ENCODE results near the gene CACYBP.
A peak's percentile ranks its signal among the peaks of the same experiment; 100 is the strongest.

CACYBP gene

GRCh38 chr1:174975764-174976163, 24.0 kb upstream of the CACYBP start:
- no peak for DNase-seq

GRCh38 chr1:174976436-174977108, 23.2 kb upstream of the CACYBP start:
- DNase-seq: no peak

- DNase-seq: peak; percentile 41
These were observed 16.6 kb upstream of the CACYBP start for GRCh38 chr1:174982971-174983689.

GRCh38 chr1:174984952-174985351, 14.8 kb upstream of the CACYBP start:
- DNase-seq: no peak

DNA sequence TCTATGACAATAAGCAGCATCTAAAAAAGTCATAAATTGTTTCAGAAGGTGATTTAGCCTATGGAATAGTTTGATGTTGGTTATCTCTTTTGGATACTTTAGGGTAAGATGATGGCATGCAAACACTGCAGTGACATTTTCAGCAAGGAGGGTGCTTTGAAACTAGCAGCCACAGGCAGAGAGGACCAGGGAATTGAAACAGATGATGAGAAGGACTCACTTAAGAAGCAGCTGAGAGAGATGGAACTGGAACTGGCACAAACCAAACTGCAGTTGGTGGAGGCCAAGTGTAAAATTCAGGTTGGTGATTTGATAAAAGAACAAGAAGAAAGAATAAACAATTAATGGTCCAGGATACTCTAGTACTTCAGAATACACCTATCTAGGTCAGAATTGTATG, 11.2 kb upstream of the CACYBP start:
- no peak for DNase-seq

GRCh38 chr1:174988986-174989385, 10.8 kb upstream of the CACYBP start:
- DNase-seq: no peak

DNA sequence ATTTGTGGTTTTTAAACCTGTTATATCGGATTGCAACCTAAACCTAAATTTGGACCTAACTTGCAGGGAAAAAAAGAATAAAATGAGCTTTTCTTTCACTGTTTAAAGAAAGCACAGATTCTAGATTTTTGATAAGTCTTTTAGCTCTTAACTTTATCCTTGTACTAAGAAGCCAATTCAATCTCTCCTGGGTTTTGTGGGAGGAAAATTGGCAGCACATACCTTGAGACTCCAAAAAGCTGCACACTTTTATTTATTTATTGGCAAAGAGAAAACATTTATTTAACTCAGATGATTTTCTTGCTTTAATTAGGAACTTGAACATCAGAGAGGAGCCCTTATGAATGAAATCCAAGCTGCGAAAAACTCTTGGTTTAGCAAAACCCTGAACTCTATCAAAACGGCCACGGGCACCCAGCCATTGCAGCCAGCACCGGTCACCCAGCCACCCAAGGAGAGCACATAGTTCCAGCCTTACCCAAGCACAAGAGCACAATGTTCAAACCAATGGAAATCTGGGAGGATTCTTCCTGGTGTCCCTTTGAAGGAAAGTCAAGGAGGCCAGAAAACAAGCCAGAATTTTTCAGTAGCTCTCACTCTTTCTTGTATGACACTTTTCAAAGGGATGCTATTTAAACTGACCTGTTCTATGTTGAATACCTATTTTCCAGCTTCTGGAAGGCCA, 10.1 kb upstream of the CACYBP start:
- no peak for DNase-seq

- DNase-seq: no peak
These were observed 9.3 kb upstream of the CACYBP start for GRCh38 chr1:174990382-174990999.

- no peak for DNase-seq
These were observed 8.3 kb upstream of the CACYBP start for GRCh38 chr1:174991473-174991872.

GRCh38 chr1:174995121-174995520, 4.6 kb upstream of the CACYBP start:
- DNase-seq: no peak

- no peak for DNase-seq
These were observed 3.8 kb upstream of the CACYBP start for GRCh38 chr1:174995916-174996315.

DNA sequence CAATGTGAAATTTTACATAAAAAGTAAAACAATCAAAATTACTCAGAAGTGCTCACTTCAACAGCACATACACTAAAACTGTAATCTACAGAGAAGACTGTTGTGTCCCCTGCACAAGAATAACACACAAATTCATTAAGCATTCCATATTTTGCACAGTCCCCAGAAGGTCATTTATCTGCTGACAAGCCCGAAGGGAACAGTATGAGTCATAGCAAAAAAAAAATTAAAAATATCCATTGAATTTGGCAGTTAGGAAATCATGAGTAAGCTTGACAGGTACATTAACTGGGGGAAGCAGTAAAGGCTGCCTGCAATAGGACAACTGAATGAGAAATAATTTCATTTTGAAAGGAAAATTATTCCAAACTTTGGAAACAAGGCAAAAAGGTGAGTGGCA, 3.3 kb upstream of the CACYBP start:
- DNase-seq: no peak

- no peak for DNase-seq
These were observed 2.7 kb upstream of the CACYBP start for GRCh38 chr1:174997041-174997440.

DNA sequence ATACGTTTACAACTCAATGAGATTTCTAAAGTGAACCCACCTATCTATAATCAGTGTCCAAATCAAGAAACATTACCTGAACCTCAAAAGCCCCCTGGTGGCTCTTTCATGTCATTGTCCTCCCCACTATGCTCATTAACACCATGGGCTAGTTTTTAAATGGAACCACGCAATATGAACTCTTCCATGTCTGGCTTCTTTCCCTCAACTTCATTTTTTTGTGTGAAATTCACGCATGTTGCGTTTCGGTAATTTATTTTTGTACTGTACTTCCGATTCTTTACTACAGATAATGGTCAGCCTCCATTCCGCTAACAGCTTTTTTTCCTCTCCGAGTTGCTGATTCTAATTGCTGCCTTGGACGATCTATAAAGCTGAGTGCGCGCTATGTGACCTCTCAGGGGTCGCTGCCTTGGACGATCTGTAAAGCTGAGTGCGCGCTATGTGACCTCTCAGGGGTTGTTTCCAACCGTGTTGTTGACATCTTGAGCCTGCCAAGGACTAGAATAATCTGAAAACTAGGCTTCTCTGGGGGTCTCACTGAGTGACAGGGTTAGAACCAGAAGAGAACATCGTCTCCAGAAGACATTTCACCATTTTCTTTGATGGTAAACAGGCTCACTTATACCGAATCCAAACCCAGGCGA, 1.1 kb upstream of the CACYBP start:
- DNase-seq: peak; percentile 81

DNA sequence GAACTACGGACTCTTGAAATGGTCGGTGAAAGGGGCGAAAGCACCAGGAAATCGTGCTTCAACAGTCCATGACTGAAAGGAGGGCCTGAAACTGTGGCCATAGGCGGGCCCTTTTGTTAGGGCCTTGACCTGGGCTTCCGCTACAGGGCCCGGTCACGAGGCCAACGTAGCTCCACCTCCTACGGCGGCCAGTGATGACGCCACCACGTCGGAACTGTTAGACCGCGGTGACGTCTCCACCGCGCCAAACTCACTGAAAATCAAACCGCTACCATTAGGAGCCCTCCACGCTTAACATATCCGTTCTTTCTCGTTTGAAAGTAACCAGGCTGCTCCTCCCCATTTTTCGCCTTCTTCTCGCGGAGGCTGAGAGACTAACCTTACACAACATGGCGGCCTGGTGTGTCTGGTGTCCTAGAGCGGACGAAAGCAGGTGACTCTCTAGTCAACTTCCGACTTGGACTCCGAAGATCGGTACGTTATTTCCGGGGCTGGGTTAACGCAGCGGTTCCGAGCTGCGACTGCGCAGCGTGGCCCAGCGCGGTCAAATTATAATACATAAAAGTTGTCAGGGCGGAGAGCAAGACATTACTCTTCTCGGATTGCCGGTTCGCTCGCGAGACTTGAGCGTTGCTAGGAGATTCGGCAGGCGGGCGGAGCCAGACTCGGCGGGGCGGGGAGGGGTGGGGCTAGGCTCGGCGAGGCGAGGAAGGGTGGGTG, 371 bp upstream of the CACYBP start:
- DNase-seq: peak; percentile 99

DNA sequence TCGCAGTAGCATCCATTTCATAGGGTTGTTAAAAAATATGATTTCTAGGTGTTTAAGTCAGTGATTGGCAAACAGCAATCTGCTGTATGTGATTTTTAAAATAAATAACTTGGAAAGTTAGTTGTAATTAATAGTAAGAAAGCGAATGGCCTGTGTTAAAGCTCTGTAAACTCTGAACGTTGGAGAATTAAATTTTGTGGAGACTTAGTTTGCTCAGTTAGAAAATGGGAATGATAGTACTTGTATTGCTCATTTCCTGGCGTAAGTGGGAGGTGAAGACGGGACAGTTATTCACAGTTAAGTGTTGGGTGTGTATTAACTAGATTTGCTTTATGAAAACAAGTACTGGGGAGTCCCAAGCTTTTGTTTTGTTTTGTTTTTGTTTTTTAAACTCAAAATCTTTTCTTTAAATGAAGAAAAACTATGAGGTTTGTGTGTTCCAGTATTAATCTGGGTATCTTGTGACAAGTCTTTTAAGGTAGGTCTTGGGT, 995 bp downstream of the CACYBP start:
- DNase-seq: no peak

GRCh38 chr1:175002910-175003517, 3.3 kb downstream of the CACYBP start:
- DNase-seq: no peak

- DNase-seq: no peak
These were observed 3.8 kb downstream of the CACYBP start for GRCh38 chr1:175003521-175003920.

DNA sequence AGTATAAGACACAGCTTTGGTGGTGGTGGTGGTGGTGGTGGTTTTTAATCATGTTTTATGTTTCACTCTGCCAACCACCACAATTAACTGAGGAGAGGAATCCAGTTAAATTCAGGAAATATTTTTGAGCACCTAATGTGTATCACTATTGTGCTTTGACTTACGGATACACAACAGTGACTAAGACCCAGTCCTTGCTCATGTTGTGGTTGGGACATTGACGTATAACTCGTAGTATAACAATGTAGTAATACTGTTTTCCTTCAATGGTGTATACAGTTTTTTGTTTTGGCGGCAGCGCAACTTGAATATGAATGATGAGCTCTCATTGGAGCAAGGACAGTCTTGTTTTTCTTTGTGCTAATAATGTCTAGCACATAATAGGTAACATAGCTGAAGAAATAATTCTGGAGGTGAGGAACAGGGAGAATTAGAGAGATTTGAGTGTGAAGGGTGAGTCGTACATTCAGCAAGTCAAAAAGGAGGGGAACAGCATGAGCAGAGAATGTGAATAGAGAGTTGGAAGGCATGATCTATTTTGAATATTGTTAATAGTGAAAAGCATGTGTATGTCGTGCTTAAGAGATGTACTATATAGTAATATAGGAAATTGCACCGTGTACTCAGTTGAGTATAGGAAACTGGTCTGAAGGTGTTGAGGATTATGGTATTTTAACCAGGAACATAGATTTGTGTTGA, 5.5 kb downstream of the CACYBP start:
- DNase-seq: no peak

DNA sequence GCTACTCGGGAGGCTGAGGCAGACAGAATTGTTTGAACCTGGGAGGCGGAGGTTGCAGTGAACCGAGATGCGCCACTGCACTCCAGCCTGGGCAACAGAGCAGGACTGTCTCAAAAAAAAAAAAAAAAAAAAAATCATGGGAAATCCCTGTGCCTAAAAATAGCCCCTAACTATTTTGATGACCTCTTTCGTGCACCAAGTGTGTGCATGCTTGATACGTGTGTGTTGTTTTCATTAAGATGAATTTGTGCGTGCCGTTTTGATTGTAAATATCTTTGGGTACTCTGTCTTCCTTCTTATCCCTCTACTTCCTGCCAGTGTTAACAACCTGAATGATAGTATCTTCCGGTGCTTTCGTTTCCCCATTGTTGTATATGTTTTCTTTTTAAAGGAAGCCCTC, 9.8 kb downstream of the CACYBP start:
- DNase-seq: no peak

DNA sequence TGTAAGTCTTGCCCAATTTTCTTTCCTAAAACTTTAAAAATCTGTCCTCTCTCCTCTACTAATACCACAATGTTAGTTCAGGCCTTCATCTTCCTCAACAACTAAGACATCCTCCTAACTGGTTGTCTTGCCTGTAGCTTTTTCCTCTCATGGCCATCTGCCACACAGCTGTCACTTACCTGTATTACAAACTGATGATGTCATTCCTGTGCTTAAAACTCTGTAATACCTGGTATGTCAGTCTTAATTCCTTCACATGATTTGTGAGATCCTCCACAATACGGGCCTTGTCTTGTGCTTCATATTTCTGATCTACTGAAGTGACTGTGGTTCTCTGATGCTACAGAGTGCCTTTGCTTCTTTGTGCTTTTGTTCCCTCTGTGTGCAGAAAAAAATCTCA, 13.7 kb downstream of the CACYBP start:
- peak; percentile 24 for DNase-seq
